HG03378 (cell line): Measurements from ENCODE around the gene WDR70.
"Not testable (repeated sequence)": the region's sequence is repeated elsewhere in the genome, so short reads cannot be mapped to it uniquely, and the experiment has no call there.

ENCODE experiments used
- ATAC-seq: cut with Tn5 transposase; IDR thresholded peaks from one replicate; pipeline ENCODE4 v1.9.1; 2021; ENCODE audit warnings: mild to moderate bottlenecking, moderate library complexity; ENCODE audit not compliant: unreplicated experiment

The WDR70 gene

GRCh38 chr5:37626266-37626665 is 247.1 kb downstream of the WDR70 start:
- no peak for ATAC-seq

GRCh38 chr5:37628876-37629275 is 249.8 kb downstream of the WDR70 start:
- ATAC-seq, result no peak

GRCh38 chr5:37631939-37632338 is 252.8 kb downstream of the WDR70 start:
- ATAC-seq, result no peak

- ATAC-seq, result no peak
Observed at GRCh38 chr5:37637165-37637845, 258.2 kb downstream of the WDR70 start.

GRCh38 chr5:37638897-37639296 is 259.8 kb downstream of the WDR70 start:
- no peak for ATAC-seq

- ATAC-seq, result no peak
Observed at GRCh38 chr5:37640088-37640487, 261.0 kb downstream of the WDR70 start.

GRCh38 chr5:37641933-37642332 is 262.8 kb downstream of the WDR70 start:
- no peak for ATAC-seq

GRCh38 chr5:37645707-37646106 is 266.6 kb downstream of the WDR70 start:
- no peak for ATAC-seq

- not testable (repeated sequence) for ATAC-seq
Observed at GRCh38 chr5:37654566-37654965, 275.4 kb downstream of the WDR70 start.

- no peak for ATAC-seq
Observed at GRCh38 chr5:37657046-37657445, 277.9 kb downstream of the WDR70 start.

GRCh38 chr5:37658440-37658839 is 279.3 kb downstream of the WDR70 start:
- no peak for ATAC-seq

GRCh38 chr5:37660319-37660718 is 281.2 kb downstream of the WDR70 start:
- ATAC-seq, result no peak

GRCh38 chr5:37661227-37661920 is 282.3 kb downstream of the WDR70 start:
- no peak for ATAC-seq

- ATAC-seq, result no peak
Observed at GRCh38 chr5:37661951-37662350, 282.8 kb downstream of the WDR70 start.

GRCh38 chr5:37662362-37662761 is 283.2 kb downstream of the WDR70 start:
- ATAC-seq, result no peak

GRCh38 chr5:37662789-37663485 is 283.8 kb downstream of the WDR70 start:
- no peak for ATAC-seq

- no peak for ATAC-seq
Observed at GRCh38 chr5:37663538-37663937, 284.4 kb downstream of the WDR70 start.

- ATAC-seq, result no peak
Observed at GRCh38 chr5:37664551-37664950, 285.4 kb downstream of the WDR70 start.

GRCh38 chr5:37665272-37665671 is 286.2 kb downstream of the WDR70 start:
- no peak for ATAC-seq

- no peak for ATAC-seq
Observed at GRCh38 chr5:37665889-37666288, 286.8 kb downstream of the WDR70 start.

GRCh38 chr5:37667430-37667829 is 288.3 kb downstream of the WDR70 start:
- ATAC-seq, result no peak

GRCh38 chr5:37667846-37668245 is 288.7 kb downstream of the WDR70 start:
- no peak for ATAC-seq
